OCI-LY7 (cell line): ENCODE results near the gene WBP4. TPM values are rescaled to one million over a fixed set of nuclear protein-coding genes. Genes with fewer than 3 reads are reported as not detected.
A peak's percentile ranks its signal among the peaks of the same experiment; 100 is the strongest.

Experiments
- BruUV-seq: library from RNA; stranded (reverse); fragments of 400-500 nt; replicated peaks from 2 replicates; lab custom pipeline; 2021; lab: Mats Ljungman, UMichigan
- CTCF ChIA-PET: fragments of 300-600 bp; sonication (Branson Sonifier 250); formaldehyde crosslinking; loops from one replicate; lab custom pipeline; 2022; ENCODE audit warnings: antibody characterized with exemption; ENCODE audit not compliant: unreplicated experiment; lab: Charles Lee
- POLR2A ChIA-PET: fragments of 300-600 bp; sonication (Branson Sonifier 250); formaldehyde crosslinking; loops from one replicate; lab custom pipeline; 2022; ENCODE audit warnings: antibody characterized with exemption; lab: Charles Lee
- DNase-seq: peaks from one replicate; pipeline ENCODE4 v3.0.0-alpha.2; 2015; ENCODE audit warnings: low spot score
- H2AFZ ChIP-seq: fragments of 200-600 bp; sonication (generic), shearing (Covaris generic); 2 replicates; pipeline ENCODE4 v1.6.1; 2014; ENCODE audit warnings: mild to moderate bottlenecking, antibody characterized with exemption, low read length, moderate library complexity
- H3K27ac ChIP-seq: fragments of 200-600 bp; sonication (generic); 2 replicates; pipeline ENCODE4 v1.5.1; 2014; ENCODE audit warnings: mixed run types, low read depth, mild to moderate bottlenecking, moderate library complexity, low read length, inconsistent platforms; ENCODE audit not compliant: poor library complexity, severe bottlenecking
- H3K36me3 ChIP-seq: fragments of 200-600 bp; sonication (generic); 2 replicates; pipeline ENCODE4 v1.6.1; 2014; ENCODE audit warnings: mild to moderate bottlenecking, antibody characterized with exemption, low read length, moderate library complexity, mixed read lengths; ENCODE audit not compliant: insufficient read depth
- H3K4me1 ChIP-seq: fragments of 200-600 bp; sonication (generic); 2 replicates; pipeline ENCODE4 v1.5.1; 2014; ENCODE audit warnings: mild to moderate bottlenecking, low read length; ENCODE audit not compliant: insufficient read depth, poor library complexity, severe bottlenecking
- H3K4me2 ChIP-seq: fragments of 200-600 bp; sonication (generic); 2 replicates; pipeline ENCODE4 v1.6.1; 2014; ENCODE audit warnings: mild to moderate bottlenecking, low read length
- H3K4me3 ChIP-seq: fragments of 200-600 bp; sonication (generic); 2 replicates; pipeline ENCODE4 v1.5.1; 2014; ENCODE audit warnings: mild to moderate bottlenecking, low read depth, low read length; ENCODE audit not compliant: poor library complexity, severe bottlenecking
- H3K79me2 ChIP-seq: fragments of 200-600 bp; sonication (generic); 2 replicates; pipeline ENCODE4 v1.6.1; 2016; ENCODE audit warnings: low read depth, mild to moderate bottlenecking, low read length, moderate library complexity, mixed read lengths; ENCODE audit not compliant: insufficient read depth
- H3K9me2 ChIP-seq: fragments of 200-600 bp; sonication (generic); 2 replicates; pipeline ENCODE4 v1.6.1; 2016; ENCODE audit warnings: mild to moderate bottlenecking, low read length, mixed read lengths; ENCODE audit not compliant: insufficient read depth
- H3K9me3 ChIP-seq: fragments of 200-600 bp; sonication (generic); 2 replicates; pipeline ENCODE4 v1.6.1; 2014; ENCODE audit warnings: mild to moderate bottlenecking, mixed run types, low read length, mixed read lengths
- H4K20me1 ChIP-seq: fragments of 200-600 bp; sonication (generic); 2 replicates; pipeline ENCODE4 v1.6.1; 2014; ENCODE audit warnings: mild to moderate bottlenecking, antibody characterized with exemption, low read length, moderate library complexity, mixed read lengths; ENCODE audit not compliant: insufficient read depth
- EZH2phosphoT487 ChIP-seq: fragments of 200-600 bp; sonication (generic); IDR thresholded peaks from 2 replicates; pipeline ENCODE4 v1.6.1; 2018; ENCODE audit warnings: low read depth, borderline replicate concordance, mild to moderate bottlenecking, mixed run types, antibody characterized with exemption, low read length, moderate library complexity, mixed read lengths
- intact Hi-C: fragments of 100-400 bp; cut with micrococcal nuclease; formaldehyde crosslinking; loops from one replicate; pipeline ENCODE4 v1.10.0; 2022; ENCODE audit not compliant: unreplicated experiment
- total RNA-seq, 2 experiments: library from RNA; depleted of rRNA in 1 of 2; stranded (reverse); fragments of >200 nt in 1 of 2; shearing (Covaris generic) in 1 of 2; gene quantifications; 2 replicates each; pipeline ENCODE4 v1.2.3, GENCODE V29; 2014 to 2022
- TF ChIP-seq, protein P1 (sequence below): fragments of 200-600 bp; sonication (generic); conservative IDR thresholded peaks from 2 replicates; pipeline ENCODE4 v1.5.1; 2014; ENCODE audit warnings: mild to moderate bottlenecking, antibody characterized with exemption, low read length, moderate library complexity, mixed read lengths

The WBP4 gene
- total RNA-seq, 2 experiments from 2014 or later: 5.9 to 7.3 TPM

DNA sequence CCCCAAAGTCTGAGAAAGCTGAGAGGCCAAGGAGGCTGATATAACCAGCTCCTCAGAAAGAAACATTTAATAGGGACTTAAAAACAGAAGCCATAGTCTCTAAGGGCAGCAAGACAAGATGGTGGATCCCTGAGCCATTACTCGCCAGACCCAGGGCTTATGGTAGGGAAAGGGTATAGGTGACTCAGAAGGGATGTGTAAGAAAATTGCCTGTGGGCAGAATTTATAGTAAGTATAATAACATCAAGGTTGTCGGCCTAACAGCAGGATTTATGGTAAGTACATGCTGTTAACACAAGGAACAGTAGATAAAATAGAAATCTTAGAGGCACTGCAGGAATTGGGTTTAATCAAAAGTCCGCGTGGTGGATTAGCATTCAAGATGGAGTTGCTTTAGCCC is 56.6 kb downstream of the WBP4 start:
- Histone ChIP-seq H4K20me1 (no peaks in the 10 kb centered on the region), H3K9me2 (no peaks in the 10 kb centered on the region), H3K27ac (no peak overlapping the region), H3K4me2 (no peak overlapping the region), H3K36me3 (no peaks in the 10 kb centered on the region), H3K9me3 (no peaks in the 10 kb centered on the region), H3K4me3 (no peak overlapping the region), H3K4me1 (no peaks in the 10 kb centered on the region), H2AFZ (no peak overlapping the region), H3K79me2 (no peaks in the 10 kb centered on the region)
- no TSS peak for BruUV-seq
- TF ChIP-seq, protein P1, sequence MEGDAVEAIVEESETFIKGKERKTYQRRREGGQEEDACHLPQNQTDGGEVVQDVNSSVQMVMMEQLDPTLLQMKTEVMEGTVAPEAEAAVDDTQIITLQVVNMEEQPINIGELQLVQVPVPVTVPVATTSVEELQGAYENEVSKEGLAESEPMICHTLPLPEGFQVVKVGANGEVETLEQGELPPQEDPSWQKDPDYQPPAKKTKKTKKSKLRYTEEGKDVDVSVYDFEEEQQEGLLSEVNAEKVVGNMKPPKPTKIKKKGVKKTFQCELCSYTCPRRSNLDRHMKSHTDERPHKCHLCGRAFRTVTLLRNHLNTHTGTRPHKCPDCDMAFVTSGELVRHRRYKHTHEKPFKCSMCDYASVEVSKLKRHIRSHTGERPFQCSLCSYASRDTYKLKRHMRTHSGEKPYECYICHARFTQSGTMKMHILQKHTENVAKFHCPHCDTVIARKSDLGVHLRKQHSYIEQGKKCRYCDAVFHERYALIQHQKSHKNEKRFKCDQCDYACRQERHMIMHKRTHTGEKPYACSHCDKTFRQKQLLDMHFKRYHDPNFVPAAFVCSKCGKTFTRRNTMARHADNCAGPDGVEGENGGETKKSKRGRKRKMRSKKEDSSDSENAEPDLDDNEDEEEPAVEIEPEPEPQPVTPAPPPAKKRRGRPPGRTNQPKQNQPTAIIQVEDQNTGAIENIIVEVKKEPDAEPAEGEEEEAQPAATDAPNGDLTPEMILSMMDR: no peak
- TF ChIP-seq EZH2phosphoT487: no peak
- ChIA-PET POLR2A (interaction anchor here (1.4 kb wide), 1 partner anchor 11 kb away, joined by 4 read pairs; no protein-coding TSS in a partner anchor), CTCF (no interaction called here)
- intact Hi-C loops: no loop called here
- DNase-seq: no peak

DNA sequence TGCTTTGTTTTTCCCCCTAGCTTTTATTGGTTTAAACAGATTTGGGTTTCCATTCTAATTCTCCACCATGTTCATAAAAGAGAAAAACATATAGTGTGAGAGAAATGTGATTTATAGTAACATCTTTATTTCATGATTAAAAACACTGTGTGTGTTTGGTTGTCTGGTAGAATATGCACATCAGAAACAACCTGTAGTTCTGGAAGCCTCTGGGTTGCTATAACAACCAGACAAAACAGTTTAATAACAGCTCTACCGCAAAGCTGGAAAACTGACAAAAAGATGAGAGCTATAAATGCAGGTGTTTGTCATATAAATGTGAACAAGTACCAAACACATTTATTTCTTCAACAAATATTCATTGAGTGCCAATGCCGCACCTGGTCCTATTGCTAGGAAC is 61.5 kb downstream of the WBP4 start:
- BruUV-seq: no TSS peak
- TF ChIP-seq, protein P1: no peak
- no peak for TF ChIP-seq EZH2phosphoT487
- no peak overlapping the region for H3K4me3 ChIP-seq
- no peak overlapping the region for H3K4me2 ChIP-seq
- H3K4me1 ChIP-seq: no peaks in the 10 kb centered on the region
- peaks cover 7% of the 10 kb centered on the region; the same call in 1 of the 2 replicates for H3K9me3 ChIP-seq
- DNase-seq: no peak
- ChIA-PET POLR2A (no interaction called here), CTCF (no interaction called here)
- peaks cover 23% of the 10 kb centered on the region for H3K36me3 ChIP-seq
- no peaks in the 10 kb centered on the region for H3K9me2 ChIP-seq
- H2AFZ ChIP-seq: no peak overlapping the region
- intact Hi-C loops: no loop called here
- H3K79me2 ChIP-seq: no peaks in the 10 kb centered on the region
- no peak overlapping the region for H3K27ac ChIP-seq
- no peaks in the 10 kb centered on the region for H4K20me1 ChIP-seq

DNA sequence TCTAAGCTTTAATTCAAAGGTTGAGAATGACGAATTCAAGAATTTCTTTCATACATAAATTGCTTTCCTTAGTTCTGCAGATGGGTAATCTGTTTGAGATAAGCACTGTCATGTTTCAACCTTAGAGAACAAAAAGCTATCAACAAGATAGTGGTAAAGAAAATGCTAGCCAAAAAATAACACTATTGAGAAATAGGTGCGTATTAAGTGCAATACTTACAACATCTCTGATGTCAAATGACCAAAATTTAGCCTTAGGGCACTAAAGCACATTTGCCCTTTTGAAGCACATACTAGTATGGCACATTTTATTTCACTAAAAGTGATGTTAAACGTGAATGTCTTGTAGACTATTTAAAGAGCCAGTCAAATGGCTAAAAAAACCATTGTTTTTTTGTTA is 66.4 kb downstream of the WBP4 start:
- TF ChIP-seq, protein P1: no peak
- no peak for TF ChIP-seq EZH2phosphoT487
- peaks cover 35% of the 10 kb centered on the region for H3K36me3 ChIP-seq
- H2AFZ ChIP-seq: no peak overlapping the region
- no peaks in the 10 kb centered on the region for H4K20me1 ChIP-seq
- H3K79me2 ChIP-seq: peaks cover 33% of the 10 kb centered on the region
- no peak overlapping the region for H3K27ac ChIP-seq
- H3K9me2 ChIP-seq: no peaks in the 10 kb centered on the region
- no peak for DNase-seq
- CTCF ChIA-PET: no interaction called here
- no peak overlapping the region for H3K4me3 ChIP-seq
- peak overlapping the region; percentile 84; the same call in 1 of the 2 replicates for H3K4me2 ChIP-seq
- BruUV-seq: no TSS peak
- peaks cover 33% of the 10 kb centered on the region for H3K4me1 ChIP-seq
- POLR2A ChIA-PET: interaction anchor here (0.5 to 1.1 kb wide), 3 partner anchors 16 to 102 kb away, joined by 3 to 4 read pairs (median 3); no protein-coding TSS in a partner anchor
- intact Hi-C loops: no loop called here
- peaks cover 7% of the 10 kb centered on the region; the same call in 1 of the 2 replicates for H3K9me3 ChIP-seq
